ENCODE measurements around the gene BAG5. TPM values are rescaled to one million over a fixed set of nuclear protein-coding genes. Genes with fewer than 3 reads are reported as not detected.

Gene BAG5
- total RNA-seq, 1 experiment from 2014 or later, result 29.2 TPM

DNA sequence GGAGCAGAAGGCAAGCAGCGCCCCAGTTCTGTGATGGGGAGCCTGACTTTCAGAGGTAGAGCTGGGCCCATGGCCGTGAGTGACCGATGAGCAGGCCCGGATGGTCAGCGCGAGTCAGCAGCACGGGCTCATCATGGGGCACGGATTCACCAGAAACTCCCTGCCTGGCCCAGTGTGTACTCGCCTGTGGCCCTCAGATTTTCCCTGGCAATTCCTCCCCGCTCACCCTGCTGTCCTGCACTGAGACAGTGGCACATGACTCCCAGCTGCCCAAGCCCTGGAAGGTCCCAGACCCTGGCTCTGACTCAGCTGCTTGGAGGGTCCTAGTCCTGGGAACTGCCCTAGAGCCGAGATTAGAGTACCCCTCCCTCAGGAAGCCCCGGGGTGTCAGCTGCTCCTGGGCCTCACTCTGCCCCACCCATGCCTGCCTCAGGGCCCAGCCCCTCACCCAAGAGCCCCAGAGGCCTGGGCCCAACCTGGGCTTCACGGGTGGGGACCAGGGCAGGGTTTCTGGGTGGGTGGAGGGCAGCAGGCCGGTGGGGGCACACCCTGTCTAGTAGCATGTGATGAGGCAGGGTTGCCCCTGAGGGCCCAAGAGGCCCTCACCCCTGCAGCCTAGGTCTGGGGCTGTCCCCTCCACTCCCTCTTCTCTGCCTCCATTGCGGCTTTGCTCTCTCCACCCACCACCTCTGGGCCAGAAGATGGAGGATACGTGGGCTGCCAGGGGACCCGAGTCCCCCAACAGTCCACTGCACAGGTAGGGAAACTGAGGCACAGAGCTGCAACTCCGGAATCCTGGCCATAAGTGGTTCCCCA, 25.1 kb downstream of the BAG5 start (continued):
- TF ChIP-seq, protein P1, sequence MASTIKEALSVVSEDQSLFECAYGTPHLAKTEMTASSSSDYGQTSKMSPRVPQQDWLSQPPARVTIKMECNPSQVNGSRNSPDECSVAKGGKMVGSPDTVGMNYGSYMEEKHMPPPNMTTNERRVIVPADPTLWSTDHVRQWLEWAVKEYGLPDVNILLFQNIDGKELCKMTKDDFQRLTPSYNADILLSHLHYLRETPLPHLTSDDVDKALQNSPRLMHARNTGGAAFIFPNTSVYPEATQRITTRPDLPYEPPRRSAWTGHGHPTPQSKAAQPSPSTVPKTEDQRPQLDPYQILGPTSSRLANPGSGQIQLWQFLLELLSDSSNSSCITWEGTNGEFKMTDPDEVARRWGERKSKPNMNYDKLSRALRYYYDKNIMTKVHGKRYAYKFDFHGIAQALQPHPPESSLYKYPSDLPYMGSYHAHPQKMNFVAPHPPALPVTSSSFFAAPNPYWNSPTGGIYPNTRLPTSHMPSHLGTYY (CRISPR knock-in tag; IDR thresholded peaks at IDR 0.05), result no peak
- TF ChIP-seq CBFB (CRISPR knock-in tag; IDR thresholded peaks at IDR 0.05; ENCODE audit: low read depth), result no peak

DNA sequence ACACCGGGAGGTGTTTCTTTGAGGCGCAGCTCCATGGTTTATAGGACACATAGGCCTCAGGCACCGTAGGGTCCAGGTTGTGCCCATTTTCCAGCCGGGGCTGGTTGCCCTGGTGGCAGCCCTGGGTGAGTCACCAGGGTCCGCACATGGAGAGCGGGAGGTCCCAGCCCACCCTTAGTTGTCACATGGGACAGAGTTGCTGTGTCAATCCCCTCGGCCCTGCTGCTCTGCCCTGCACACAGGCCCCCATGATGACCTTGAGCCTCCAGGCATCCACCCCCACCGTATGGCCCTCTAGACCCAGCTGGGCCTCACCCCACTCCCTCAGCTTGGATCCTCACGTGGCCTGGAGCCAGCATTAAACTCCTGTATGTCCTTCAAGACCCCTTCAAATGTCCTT, 25.8 kb downstream of the BAG5 start:
- Mint-ChIP-seq H3K4me3 (no peak overlapping the region), H3K4me1 (peaks cover under 1% of the 10 kb centered on the region; the same call in 1 of the 2 replicates), H3K27me3 (ENCODE audit: low read depth) (peaks cover 11% of the 10 kb centered on the region), H3K36me3 (no peaks in the 10 kb centered on the region), H3K9me3 (no peaks in the 10 kb centered on the region), H3K27ac (no peak overlapping the region)
- TF ChIP-seq ZNF416 (CRISPR knock-in tag; IDR thresholded peaks at IDR 0.05), result no peak
- TF ChIP-seq, protein P2, sequence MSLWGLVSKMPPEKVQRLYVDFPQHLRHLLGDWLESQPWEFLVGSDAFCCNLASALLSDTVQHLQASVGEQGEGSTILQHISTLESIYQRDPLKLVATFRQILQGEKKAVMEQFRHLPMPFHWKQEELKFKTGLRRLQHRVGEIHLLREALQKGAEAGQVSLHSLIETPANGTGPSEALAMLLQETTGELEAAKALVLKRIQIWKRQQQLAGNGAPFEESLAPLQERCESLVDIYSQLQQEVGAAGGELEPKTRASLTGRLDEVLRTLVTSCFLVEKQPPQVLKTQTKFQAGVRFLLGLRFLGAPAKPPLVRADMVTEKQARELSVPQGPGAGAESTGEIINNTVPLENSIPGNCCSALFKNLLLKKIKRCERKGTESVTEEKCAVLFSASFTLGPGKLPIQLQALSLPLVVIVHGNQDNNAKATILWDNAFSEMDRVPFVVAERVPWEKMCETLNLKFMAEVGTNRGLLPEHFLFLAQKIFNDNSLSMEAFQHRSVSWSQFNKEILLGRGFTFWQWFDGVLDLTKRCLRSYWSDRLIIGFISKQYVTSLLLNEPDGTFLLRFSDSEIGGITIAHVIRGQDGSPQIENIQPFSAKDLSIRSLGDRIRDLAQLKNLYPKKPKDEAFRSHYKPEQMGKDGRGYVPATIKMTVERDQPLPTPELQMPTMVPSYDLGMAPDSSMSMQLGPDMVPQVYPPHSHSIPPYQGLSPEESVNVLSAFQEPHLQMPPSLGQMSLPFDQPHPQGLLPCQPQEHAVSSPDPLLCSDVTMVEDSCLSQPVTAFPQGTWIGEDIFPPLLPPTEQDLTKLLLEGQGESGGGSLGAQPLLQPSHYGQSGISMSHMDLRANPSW (CRISPR knock-in tag; conservative IDR thresholded peaks at IDR 0.05; ENCODE audit: low read depth), result no peak
- ChIA-PET POLR2A (no interaction called here), CTCF (interaction anchor here (1.8 to 21.0 kb wide), 2 partner anchors 10 to 18 kb away, joined by 8 to 455 read pairs; partner anchors contain the start of gene CKB)
- ATAC-seq (no peak), DNase-seq (ENCODE audit: low spot score) (no peak)

DNA sequence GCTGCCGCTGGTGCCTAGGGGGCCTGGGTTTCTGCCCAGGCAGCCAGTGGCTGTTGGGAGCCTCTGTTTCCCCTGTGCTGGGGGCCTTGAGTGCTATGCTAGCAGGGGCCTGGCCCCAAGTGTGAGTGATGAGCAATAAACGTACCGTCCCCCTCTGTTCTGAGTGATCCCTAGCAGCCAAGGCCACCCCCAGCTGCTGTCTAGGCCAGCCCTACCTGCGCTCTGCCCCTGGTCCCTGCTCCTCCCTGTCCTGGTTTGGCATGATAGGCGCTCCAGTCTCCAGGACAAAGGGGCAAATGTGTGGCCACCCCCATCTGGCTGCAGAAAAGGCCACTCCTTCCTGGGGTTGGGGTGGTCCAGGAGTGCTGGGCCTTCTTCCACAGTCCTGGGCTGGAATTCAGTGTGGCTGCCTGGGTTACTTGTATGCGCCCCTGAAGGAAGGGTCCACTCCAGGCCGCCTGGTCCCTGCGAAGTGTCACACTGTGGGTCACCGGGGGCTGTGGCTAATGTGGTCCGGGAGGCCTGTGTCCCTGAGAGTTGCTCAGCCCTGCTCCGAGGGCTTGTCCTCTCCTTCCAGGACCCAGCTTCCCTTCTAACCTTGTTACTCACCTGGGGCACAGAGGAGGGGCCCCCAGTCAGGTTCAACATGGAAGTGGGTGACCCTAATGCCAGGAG, 26.4 kb downstream of the BAG5 start:
- Mint-ChIP-seq H3K4me1 (no peaks in the 10 kb centered on the region), H3K9me3 (no peaks in the 10 kb centered on the region), H3K27me3 (ENCODE audit: low read depth) (peaks cover 11% of the 10 kb centered on the region), H3K4me3 (no peak overlapping the region), H3K27ac (no peak overlapping the region), H3K36me3 (no peaks in the 10 kb centered on the region)
- ChIA-PET POLR2A (no interaction called here), CTCF (interaction anchor here (1.8 to 21.0 kb wide), 2 partner anchors 11 to 17 kb away, joined by 8 to 455 read pairs; partner anchors contain the start of gene CKB)
- no peak for TF ChIP-seq ZNF423 (CRISPR knock-in tag; IDR thresholded peaks at IDR 0.05)
- TF ChIP-seq, protein P3, sequence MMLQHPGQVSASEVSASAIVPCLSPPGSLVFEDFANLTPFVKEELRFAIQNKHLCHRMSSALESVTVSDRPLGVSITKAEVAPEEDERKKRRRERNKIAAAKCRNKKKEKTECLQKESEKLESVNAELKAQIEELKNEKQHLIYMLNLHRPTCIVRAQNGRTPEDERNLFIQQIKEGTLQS (CRISPR knock-in tag; conservative IDR thresholded peaks at IDR 0.05), result no peak
- TF ChIP-seq FOXJ3 (CRISPR knock-in tag; IDR thresholded peaks at IDR 0.05; ENCODE audit: borderline replicate concordance), result no peak
- TF ChIP-seq, protein P4, sequence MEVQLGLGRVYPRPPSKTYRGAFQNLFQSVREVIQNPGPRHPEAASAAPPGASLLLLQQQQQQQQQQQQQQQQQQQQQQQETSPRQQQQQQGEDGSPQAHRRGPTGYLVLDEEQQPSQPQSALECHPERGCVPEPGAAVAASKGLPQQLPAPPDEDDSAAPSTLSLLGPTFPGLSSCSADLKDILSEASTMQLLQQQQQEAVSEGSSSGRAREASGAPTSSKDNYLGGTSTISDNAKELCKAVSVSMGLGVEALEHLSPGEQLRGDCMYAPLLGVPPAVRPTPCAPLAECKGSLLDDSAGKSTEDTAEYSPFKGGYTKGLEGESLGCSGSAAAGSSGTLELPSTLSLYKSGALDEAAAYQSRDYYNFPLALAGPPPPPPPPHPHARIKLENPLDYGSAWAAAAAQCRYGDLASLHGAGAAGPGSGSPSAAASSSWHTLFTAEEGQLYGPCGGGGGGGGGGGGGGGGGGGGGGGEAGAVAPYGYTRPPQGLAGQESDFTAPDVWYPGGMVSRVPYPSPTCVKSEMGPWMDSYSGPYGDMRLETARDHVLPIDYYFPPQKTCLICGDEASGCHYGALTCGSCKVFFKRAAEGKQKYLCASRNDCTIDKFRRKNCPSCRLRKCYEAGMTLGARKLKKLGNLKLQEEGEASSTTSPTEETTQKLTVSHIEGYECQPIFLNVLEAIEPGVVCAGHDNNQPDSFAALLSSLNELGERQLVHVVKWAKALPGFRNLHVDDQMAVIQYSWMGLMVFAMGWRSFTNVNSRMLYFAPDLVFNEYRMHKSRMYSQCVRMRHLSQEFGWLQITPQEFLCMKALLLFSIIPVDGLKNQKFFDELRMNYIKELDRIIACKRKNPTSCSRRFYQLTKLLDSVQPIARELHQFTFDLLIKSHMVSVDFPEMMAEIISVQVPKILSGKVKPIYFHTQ (CRISPR knock-in tag; IDR thresholded peaks at IDR 0.05), result no peak
- TF ChIP-seq NR1H2 (CRISPR knock-in tag; IDR thresholded peaks at IDR 0.05), result no peak
- TF ChIP-seq, protein P5, sequence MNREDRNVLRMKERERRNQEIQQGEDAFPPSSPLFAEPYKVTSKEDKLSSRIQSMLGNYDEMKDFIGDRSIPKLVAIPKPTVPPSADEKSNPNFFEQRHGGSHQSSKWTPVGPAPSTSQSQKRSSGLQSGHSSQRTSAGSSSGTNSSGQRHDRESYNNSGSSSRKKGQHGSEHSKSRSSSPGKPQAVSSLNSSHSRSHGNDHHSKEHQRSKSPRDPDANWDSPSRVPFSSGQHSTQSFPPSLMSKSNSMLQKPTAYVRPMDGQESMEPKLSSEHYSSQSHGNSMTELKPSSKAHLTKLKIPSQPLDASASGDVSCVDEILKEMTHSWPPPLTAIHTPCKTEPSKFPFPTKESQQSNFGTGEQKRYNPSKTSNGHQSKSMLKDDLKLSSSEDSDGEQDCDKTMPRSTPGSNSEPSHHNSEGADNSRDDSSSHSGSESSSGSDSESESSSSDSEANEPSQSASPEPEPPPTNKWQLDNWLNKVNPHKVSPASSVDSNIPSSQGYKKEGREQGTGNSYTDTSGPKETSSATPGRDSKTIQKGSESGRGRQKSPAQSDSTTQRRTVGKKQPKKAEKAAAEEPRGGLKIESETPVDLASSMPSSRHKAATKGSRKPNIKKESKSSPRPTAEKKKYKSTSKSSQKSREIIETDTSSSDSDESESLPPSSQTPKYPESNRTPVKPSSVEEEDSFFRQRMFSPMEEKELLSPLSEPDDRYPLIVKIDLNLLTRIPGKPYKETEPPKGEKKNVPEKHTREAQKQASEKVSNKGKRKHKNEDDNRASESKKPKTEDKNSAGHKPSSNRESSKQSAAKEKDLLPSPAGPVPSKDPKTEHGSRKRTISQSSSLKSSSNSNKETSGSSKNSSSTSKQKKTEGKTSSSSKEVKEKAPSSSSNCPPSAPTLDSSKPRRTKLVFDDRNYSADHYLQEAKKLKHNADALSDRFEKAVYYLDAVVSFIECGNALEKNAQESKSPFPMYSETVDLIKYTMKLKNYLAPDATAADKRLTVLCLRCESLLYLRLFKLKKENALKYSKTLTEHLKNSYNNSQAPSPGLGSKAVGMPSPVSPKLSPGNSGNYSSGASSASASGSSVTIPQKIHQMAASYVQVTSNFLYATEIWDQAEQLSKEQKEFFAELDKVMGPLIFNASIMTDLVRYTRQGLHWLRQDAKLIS (CRISPR knock-in tag; IDR thresholded peaks at IDR 0.05; ENCODE audit: borderline replicate concordance), result no peak
- no peak for TF ChIP-seq NR3C1 (CRISPR knock-in tag; conservative IDR thresholded peaks at IDR 0.05; ENCODE audit: low read depth)
- TF ChIP-seq, protein P6, sequence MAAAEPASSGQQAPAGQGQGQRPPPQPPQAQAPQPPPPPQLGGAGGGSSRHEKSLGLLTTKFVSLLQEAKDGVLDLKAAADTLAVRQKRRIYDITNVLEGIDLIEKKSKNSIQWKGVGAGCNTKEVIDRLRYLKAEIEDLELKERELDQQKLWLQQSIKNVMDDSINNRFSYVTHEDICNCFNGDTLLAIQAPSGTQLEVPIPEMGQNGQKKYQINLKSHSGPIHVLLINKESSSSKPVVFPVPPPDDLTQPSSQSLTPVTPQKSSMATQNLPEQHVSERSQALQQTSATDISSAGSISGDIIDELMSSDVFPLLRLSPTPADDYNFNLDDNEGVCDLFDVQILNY (CRISPR knock-in tag; IDR thresholded peaks at IDR 0.05), result no peak
- TF ChIP-seq TCF7 (CRISPR knock-in tag; IDR thresholded peaks at IDR 0.05; ENCODE audit: low read depth), result no peak
- TF ChIP-seq, protein P7, sequence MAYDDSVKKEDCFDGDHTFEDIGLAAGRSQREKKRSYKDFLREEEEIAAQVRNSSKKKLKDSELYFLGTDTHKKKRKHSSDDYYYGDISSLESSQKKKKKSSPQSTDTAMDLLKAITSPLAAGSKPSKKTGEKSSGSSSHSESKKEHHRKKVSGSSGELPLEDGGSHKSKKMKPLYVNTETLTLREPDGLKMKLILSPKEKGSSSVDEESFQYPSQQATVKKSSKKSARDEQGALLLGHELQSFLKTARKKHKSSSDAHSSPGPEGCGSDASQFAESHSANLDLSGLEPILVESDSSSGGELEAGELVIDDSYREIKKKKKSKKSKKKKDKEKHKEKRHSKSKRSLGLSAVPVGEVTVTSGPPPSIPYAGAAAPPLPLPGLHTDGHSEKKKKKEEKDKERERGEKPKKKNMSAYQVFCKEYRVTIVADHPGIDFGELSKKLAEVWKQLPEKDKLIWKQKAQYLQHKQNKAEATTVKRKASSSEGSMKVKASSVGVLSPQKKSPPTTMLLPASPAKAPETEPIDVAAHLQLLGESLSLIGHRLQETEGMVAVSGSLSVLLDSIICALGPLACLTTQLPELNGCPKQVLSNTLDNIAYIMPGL (CRISPR knock-in tag; IDR thresholded peaks at IDR 0.05), result no peak
- no peak for TF ChIP-seq ZNF232 (CRISPR knock-in tag; IDR thresholded peaks at IDR 0.05)
- ATAC-seq (no peak), DNase-seq (ENCODE audit: low spot score) (no peak)

Measured in WTC11 (cell line).